ENCODE measurements around the gene NCKAP5.

DNA sequence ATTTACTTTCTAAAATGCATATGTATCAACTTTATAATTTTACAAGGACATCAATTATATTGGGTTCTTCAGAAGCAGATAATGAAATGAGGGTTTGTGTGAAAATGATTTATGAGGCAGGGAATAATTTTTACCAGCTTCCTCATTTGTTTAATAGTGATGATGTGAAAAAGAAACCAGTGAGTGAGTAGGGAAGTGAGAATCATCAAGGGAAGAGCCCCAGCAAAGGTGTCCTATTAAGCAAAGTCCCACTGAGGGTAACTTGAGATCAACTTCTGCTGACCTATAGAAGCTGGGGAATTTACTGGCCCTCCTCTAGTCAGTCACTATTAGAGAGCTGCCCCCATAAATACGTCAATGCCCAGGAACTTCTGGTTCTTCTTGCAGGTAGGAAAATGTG lies 631.5 kb downstream of the NCKAP5 start:
- TF ChIP-seq EZH2 (IDR thresholded peaks at IDR 0.05; ENCODE audit: borderline replicate concordance, low read length): no peak
- no peak for TF ChIP-seq CTCF (IDR thresholded peaks at IDR 0.05; ENCODE audit: low read length)
